Left hindlimb (tissue), 1 donor: ENCODE results near the gene KLHL4.
"Not testable (repeated sequence)": the region's sequence is repeated elsewhere in the genome, so short reads cannot be mapped to it uniquely, and the experiment has no call there.

Source experiments
- DNase-seq: peaks from one replicate; pipeline ENCODE4 v3.0.0-alpha.2; 2018

KLHL4 gene, protein sequence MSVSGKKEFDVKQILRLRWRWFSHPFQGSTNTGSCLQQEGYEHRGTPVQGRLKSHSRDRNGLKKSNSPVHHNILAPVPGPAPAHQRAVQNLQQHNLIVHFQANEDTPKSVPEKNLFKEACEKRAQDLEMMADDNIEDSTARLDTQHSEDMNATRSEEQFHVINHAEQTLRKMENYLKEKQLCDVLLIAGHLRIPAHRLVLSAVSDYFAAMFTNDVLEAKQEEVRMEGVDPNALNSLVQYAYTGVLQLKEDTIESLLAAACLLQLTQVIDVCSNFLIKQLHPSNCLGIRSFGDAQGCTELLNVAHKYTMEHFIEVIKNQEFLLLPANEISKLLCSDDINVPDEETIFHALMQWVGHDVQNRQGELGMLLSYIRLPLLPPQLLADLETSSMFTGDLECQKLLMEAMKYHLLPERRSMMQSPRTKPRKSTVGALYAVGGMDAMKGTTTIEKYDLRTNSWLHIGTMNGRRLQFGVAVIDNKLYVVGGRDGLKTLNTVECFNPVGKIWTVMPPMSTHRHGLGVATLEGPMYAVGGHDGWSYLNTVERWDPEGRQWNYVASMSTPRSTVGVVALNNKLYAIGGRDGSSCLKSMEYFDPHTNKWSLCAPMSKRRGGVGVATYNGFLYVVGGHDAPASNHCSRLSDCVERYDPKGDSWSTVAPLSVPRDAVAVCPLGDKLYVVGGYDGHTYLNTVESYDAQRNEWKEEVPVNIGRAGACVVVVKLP

DNA sequence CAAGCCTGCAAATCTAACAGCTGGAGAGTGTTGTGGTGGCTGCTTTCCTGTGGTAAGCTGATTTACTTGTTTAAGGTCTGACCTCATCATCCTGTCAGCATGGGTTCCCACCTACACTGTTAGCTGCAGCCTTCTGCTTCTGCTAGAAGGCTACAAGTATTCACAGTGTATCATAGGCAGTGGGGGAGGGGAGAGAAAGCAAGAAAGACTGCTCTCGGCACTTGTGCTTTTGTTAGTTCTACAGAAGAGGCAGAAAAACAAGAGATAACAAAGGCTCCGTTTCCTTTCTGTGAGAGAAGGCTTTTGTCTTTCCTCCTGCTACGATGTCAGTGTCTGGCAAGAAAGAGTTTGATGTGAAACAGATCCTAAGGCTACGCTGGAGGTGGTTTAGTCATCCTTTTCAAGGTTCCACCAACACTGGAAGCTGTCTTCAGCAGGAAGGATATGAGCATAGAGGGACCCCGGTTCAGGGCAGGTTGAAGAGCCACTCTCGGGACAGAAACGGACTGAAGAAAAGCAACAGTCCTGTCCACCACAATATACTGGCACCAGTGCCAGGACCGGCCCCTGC lies at the start of gene KLHL4:
KLHL4 (plus strand) TSS at position 232 of the 571 bp plus-strand sequence; CDS start at position 324, 92 bp downstream.
- DNase-seq, result peak; percentile 20

GRCh38 chrX:87468941-87469340 lies 48.7 kb upstream of the KLHL4 start:
- no peak for DNase-seq

GRCh38 chrX:87475793-87476192 lies 41.8 kb upstream of the KLHL4 start:
- no peak for DNase-seq

DNA sequence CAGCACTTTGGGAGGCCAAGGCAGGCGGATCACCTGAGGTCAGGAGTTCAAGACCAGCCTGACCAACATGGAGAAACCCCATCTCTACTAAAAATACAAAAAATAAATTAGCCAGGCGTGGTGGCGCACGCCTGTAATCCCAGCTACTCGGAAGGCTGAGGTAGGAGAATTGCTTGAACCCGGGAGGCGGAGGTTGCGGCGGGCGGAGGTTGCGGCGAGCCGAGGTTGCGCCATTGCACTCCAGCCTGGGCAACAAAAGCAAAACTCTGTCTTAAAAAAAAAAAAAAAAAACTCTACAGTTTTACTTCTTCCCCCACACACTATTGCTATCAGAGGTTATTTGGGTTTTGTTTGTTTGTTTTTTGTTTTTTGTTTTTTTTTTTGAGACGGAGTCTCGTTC lies 38.9 kb upstream of the KLHL4 start:
- DNase-seq, result not testable (repeated sequence)

DNA sequence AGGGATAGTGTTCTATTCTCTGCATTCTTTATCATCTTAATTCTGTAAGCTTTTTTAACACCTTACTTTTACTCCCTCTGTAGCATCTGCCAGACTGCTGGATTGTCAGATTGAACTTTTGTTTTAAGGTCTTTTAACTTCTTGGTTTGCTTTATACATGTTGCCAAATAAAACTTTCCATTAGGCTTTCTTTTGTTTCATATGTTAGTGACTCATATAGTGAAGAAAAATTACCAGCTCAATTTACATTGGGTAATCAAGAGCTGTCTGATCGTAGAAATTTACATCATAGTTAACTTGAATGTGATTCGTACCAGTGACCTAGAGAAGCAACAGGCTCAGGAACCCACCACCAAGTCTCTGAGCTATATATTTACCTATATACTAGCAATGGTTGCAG lies 28.5 kb upstream of the KLHL4 start:
- DNase-seq, result no peak

DNA sequence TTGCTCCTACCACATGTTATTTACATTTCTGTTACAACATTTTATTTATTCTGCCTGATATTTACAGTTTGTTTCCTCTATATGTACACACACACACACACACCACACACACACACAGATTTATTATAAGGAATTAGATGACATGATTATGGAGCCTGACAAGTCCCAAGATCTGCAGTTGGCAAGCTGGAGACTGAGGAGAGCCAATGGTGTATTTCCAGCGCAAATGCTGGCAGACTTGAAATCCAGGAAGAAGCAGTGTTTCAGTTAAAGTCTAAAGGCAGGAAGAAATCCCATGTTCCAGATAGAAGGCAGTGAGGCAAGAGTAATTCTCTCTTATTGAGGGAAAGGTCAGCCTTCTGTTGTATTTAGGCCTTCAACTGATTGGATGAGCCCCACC lies 1.8 kb upstream of the KLHL4 start:
- DNase-seq, result no peak

GRCh38 chrX:87516717-87517121 lies 883 bp upstream of the KLHL4 start:
- DNase-seq, result no peak

- DNase-seq, result no peak
These were observed 902 bp downstream of the KLHL4 start for GRCh38 chrX:87518504-87518903.

DNA sequence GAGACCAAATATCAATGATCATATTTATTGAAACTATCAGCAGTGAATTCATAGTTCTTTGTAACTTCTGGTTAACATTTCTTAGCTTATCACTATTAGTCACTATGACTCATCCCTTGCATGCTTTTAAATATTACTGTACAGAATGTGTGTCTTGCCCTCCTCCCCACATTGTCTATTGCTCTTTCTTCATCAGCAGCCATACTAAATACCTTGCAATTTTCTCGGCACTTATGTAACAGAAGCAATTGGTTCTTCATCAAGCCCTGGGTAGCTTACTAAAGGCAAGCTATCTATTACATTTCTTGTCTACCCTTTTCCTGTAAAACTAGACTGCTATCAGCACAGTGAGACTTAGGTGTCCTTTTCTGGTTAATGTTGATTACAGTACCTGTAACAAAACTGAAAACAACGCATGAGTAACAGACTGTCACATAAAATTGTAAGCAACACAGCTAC lies 8.2 kb downstream of the KLHL4 start:
- DNase-seq, result no peak

DNA sequence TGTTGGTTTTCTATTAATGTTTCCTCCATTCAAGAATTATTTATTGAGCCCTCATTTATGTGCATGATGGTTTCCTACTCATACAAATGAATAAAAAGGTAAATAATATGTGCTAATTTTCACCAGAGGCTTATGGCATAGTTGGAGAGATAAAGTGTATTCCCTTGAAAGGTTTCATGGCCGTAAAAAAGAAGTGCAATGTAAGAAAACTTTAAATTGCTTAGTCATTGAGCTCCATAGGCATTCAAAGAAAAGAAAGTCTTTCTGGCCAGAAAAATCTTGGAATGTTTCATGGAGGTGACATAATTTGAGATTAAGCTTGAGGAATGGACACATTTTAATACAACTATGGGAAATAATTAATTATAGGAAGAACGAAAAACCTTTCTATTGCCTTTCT lies 8.7 kb downstream of the KLHL4 start:
- no peak for DNase-seq

- DNase-seq, result no peak
These were observed 10.9 kb downstream of the KLHL4 start for GRCh38 chrX:87528487-87528886.

DNA sequence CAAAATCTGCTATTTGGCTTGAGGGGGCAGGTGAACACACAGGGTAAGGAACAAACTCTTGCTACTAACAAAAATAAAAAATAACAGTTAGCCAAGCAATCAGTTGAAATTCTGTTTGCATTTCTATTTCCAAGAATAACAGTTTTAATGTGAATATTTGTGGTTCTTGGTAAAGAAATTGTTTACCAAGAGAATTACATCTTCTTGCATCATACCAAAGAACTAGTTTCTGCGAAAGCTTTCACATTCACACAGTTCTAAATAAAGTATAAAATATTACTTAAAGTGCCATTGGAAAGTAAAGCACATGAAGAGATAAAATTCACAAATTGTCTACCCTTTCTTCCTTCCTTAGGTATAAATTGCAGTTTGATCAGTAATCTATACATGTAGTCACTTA lies 54.4 kb downstream of the KLHL4 start:
- DNase-seq, result no peak

- no peak for DNase-seq
These were observed 55.3 kb downstream of the KLHL4 start for GRCh38 chrX:87572901-87573300.

DNA sequence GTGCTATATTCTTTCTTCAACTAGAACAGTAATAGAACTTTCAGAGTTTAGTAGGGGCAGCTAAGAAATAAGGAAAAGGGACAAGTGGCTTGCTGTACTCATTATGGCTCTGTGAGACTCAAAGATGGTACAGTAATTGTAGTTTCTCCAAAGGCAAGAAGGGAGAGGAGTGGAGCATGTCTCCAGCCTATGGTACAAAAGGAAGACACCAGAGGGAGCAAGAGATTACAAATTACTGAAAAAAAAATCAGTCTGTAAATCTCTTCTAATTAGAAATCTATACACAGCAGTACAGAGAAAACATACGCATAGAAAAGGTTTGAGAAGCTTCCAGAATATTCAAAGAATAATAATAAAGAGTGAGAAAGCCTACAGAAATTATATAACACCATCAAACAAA lies 61.4 kb downstream of the KLHL4 start:
- no peak for DNase-seq

DNA sequence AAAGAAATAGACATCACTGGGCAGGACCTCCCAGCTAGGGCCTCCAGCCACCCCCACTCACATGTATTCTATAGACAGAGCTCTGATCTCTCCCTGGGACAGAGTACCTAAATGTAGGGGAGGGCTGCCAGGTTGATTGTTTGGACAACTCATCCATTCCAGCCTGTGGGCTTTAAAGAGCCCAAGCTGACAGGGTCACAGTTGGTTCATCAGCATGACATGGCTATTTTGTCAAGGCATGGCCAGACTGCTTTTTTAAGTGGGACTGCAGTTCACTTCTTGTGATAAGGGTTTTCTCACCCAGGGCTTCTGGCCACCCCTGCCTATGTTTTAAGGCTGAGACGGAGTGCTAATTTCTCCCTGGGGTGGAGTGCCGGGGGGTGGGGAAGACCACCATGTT lies 63.3 kb downstream of the KLHL4 start:
- DNase-seq, result no peak

GRCh38 chrX:87582453-87582852 lies 64.9 kb downstream of the KLHL4 start:
- no peak for DNase-seq

DNA sequence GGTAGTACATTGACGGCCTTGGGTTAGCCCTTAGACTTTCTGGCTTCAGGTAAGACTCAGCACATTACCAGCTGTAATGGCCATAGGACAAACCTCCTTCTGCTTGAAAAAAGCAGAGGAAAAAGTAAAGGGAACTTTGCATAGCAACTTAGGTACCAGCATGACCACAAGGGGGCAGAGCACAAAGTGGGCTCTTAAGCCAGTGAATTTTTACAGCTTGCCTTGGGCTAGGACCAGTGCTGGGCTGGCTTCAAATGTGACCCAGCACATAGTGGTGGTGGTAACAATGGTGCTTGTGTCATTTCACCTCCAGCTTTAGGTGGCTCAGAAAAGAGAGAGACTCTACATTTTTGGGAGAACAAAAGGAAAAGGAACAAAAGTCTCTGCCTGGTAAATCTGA lies 66.1 kb downstream of the KLHL4 start:
- DNase-seq, result no peak

DNA sequence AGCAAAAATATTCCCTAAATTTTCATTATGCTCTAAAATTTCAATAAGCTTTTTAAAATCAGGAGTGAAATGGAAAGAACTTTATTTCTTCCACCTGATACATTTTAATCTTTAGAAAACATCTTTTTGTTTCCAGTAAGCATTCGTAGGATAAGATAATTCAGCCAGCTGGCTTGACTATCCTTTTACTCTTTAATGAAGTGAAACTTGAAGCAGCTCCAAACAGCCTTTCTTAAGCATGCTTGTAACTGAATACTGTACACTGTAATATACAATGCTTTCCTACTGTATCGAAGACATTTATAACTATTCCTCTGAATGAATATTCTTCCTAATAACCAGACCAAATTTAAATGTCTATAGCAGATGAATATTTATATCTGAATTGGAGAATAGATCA lies 98.8 kb downstream of the KLHL4 start:
- no peak for DNase-seq

- peak; percentile 25 for DNase-seq
These were observed 104.1 kb downstream of the KLHL4 start for GRCh38 chrX:87621697-87622096.

- DNase-seq, result no peak
These were observed 109.4 kb downstream of the KLHL4 start for GRCh38 chrX:87626996-87627395.

GRCh38 chrX:87634361-87634760 lies 116.8 kb downstream of the KLHL4 start:
- no peak for DNase-seq

DNA sequence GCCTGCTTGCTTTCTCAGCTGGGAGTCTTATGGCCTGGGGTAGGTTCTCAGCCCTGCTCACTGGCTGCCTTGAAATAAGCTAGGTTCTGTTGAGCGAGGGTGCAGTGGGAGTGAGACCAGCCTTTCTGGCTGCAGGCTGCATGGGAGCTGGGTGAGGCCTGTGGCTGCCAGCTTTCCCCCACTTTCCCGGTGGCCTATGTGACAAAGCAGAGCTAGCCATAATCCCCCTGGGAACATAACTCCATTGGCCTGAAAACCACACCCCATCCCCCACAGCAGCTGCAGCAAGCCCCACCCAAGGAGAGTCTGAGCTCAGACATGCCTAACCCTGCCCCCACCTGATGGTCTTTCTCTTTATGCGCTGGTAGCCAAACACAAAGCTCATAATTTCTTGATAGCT lies 118.9 kb downstream of the KLHL4 start:
- DNase-seq, result no peak

DNA sequence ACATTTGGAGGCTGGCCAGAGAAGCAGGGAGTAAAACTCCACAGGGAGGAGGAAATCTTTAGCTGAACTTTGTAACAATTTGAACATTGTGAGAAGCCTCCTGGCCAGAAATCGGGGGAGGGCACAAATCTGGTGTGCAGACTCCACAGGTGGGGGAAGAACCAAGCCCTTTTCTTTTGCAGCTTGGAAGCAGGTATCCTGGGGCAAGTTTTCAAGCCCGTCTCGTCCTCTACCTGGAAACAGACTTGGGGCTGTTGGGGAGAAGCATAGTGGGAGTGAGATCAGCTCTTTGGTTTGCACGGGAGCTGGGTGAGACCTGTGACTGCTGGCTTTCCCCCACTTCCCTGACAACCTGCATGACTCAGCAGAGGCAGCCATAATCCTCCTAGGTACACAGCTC lies 123.8 kb downstream of the KLHL4 start:
- DNase-seq, result not testable (repeated sequence)

GRCh38 chrX:87661761-87662160 lies 144.2 kb downstream of the KLHL4 start:
- DNase-seq, result no peak
